Right lobe of liver (tissue), 6 donors: ENCODE measurements around the gene STX4. TPM values are rescaled to one million over a fixed set of nuclear protein-coding genes. Genes with fewer than 3 reads are reported as not detected.

ENCODE experiments used
- ATAC-seq, 4 donors: fragments of 200-7000 bp; cut with Tn5 transposase; one replicate each; pipeline ENCODE4 v1.9.1; 2020; ENCODE audit warnings: mild to moderate bottlenecking in 4 of 4, moderate library complexity in 4 of 4
- DNase-seq, 3 donors: peaks; one replicate each; pipeline ENCODE4 v3.0.0-alpha.2; 2020
- H3K27ac ChIP-seq, 3 donors: fragments of 200-600 bp; one replicate each; pipeline ENCODE4 v1.8.0; 2022
- H3K27me3 ChIP-seq, 2 donors: fragments of 200-600 bp; one replicate each; pipeline ENCODE4 v1.8.0; 2022
- H3K36me3 ChIP-seq, 4 donors: fragments of 200-600 bp; sonication (generic) in 1 of 4; one replicate each; pipeline versions ENCODE4 v1.5.1 to v1.8.0; 2017 to 2022; ENCODE audit warnings: control low read depth in 1 of 4
- H3K4me1 ChIP-seq, 4 donors: fragments of 200-600 bp; sonication (generic) in 1 of 4; one replicate each; pipeline versions ENCODE4 v1.5.1 to v1.8.0; 2017 to 2022; ENCODE audit warnings: control low read depth in 1 of 4
- H3K4me3 ChIP-seq, 3 donors: fragments of 200-600 bp; one replicate each; pipeline ENCODE4 v1.8.0; 2022
- H3K9me3 ChIP-seq, 4 donors: fragments of 200-600 bp; sonication (generic) in 1 of 4; one replicate each; pipeline versions ENCODE4 v1.5.1 to v1.8.0; 2017 to 2022; ENCODE audit warnings: control low read depth in 1 of 4
- CTCF ChIP-seq, 4 donors: fragments of 200-600 bp in 3 of 4; fragments of 450-650 bp in 1 of 4; IDR thresholded peaks; one replicate each; pipeline versions ENCODE4 v1.5.1 to v1.8.0; 2016 to 2022; ENCODE audit warnings: antibody characterized with exemption in 4 of 4, mild to moderate bottlenecking in 2 of 4
- POLR2A ChIP-seq: fragments of 450-650 bp; IDR thresholded peaks from one replicate; pipeline ENCODE4 v1.6.1; 2017; ENCODE audit warnings: antibody characterized with exemption, mild to moderate bottlenecking
- WGBS: methylation state at CpG from one replicate; pipeline ENCODE4 v1.1.6; 2018; ENCODE audit warnings: low coverage, low lambda C conversion rate; ENCODE audit not compliant: insufficient coverage; ENCODE audit errors: missing lambda C conversion rate; 5-methylcytosine and 5-hydroxymethylcytosine counted together
- intact Hi-C, 2 donors: fragments of 100-400 bp; cut with DNase I; formaldehyde crosslinking; loops; one replicate each; pipeline versions ENCODE4 v1.11.2 to v1.14.1; 2022
- total RNA-seq, 6 experiments: library from RNA; depleted of rRNA in 2 of 6; stranded (reverse); fragments of >200 nt in 2 of 6; fragmentation: NEBNext Ultra II Directional in 3 of 6; extraction: Animal tissue kit (Norgen Biotek cat#: 25700) in 3 of 6; gene quantifications; one replicate each; pipeline versions ENCODE4 v1.1.0 to v1.2.4, GENCODE V29; 2016 to 2023
- donor health status: DM: no; HTN: yes; CAD: no.
- donor health status: DM: no; HTN: no; CAD: no.
- donor health status: DM: no; HTN: no; CAD: no.
- donor health status: DM: no; HTN: yes; CAD: no.
- donor health status: DM: no; HTN: yes; CAD: no.

Gene STX4
- total RNA-seq, 6 experiments from 2014 or later: 18.8 to 52.8 (median 23.6) TPM

- TF ChIP-seq CTCF (IDR thresholded peaks at IDR 0.05) (no peak), POLR2A (no peak)
- peak overlapping the region; percentile 95 to 99 (median 97) for H3K27ac ChIP-seq
- H3K4me3 ChIP-seq: peak overlapping the region; percentile 58 to 69 (median 69)
- H3K27me3 ChIP-seq: no peaks in the 10 kb centered on the region
- no peak for DNase-seq
- H3K36me3 ChIP-seq: no peaks in the 10 kb centered on the region
- intact Hi-C loops: loop anchor here in 1 of 2 donors (10.0 kb wide), 1 partner anchor 439 kb away; no protein-coding TSS in a partner anchor
- H3K4me1 ChIP-seq: peaks cover 0 to 50% (median 19%) of the 10 kb centered on the region in 4 donors
- WGBS: 60% methylated on average over 11 of the region's 11 CpGs
- no peaks in the 10 kb centered on the region for H3K9me3 ChIP-seq
- ATAC-seq: no peak
These were observed 37.4 kb upstream of the STX4 start for GRCh38 chr16:30995927-30996323.

GRCh38 chr16:30996324-30996984 lies 36.9 kb upstream of the STX4 start:
- DNase-seq: peak; percentile 78 to 87 (median 86)
- Histone ChIP-seq H3K27me3 (no peaks in the 10 kb centered on the region), H3K27ac (peak overlapping the region; percentile 95 to 99 (median 97)), H3K4me3 (peak overlapping the region; percentile 58 to 69 (median 69)), H3K36me3 (no peaks in the 10 kb centered on the region), H3K4me1 (peaks cover 0 to 51% (median 20%) of the 10 kb centered on the region in 4 donors), H3K9me3 (no peaks in the 10 kb centered on the region)
- 31% methylated on average over 11 of the region's 23 CpGs for WGBS
- intact Hi-C loops: loop anchor here in 1 of 2 donors (10.0 kb wide), 1 partner anchor 438 kb away; no protein-coding TSS in a partner anchor
- peak; percentile 55 to 75 (median 70) for ATAC-seq
- peak; percentile 56 for TF ChIP-seq POLR2A
- no peak for TF ChIP-seq CTCF (IDR thresholded peaks at IDR 0.05)

GRCh38 chr16:30996985-30997724 lies 36.2 kb upstream of the STX4 start:
- under 1% methylated on average over 23 of the region's 60 CpGs for WGBS
- Histone ChIP-seq H3K27me3 (no peaks in the 10 kb centered on the region), H3K4me1 (peaks cover 0 to 58% (median 20%) of the 10 kb centered on the region in 4 donors), H3K27ac (peak overlapping the region; percentile 95 to 99 (median 97)), H3K9me3 (no peaks in the 10 kb centered on the region), H3K36me3 (no peaks in the 10 kb centered on the region), H3K4me3 (peak overlapping the region; percentile 58 to 69 (median 69))
- intact Hi-C loops: loop anchor here in 1 of 2 donors (10.0 kb wide), 1 partner anchor 438 kb away; no protein-coding TSS in a partner anchor
- peak; percentile 94 to 95 (median 95) for DNase-seq
- TF ChIP-seq POLR2A: peak; percentile 90
- TF ChIP-seq CTCF (IDR thresholded peaks at IDR 0.05): no peak
- ATAC-seq: peak; percentile 82 to 94 (median 86)

- peak overlapping the region; percentile 58 to 69 (median 69) for H3K4me3 ChIP-seq
- 48% methylated on average over 13 of the region's 21 CpGs for WGBS
- ATAC-seq: no peak
These were observed 35.3 kb upstream of the STX4 start for GRCh38 chr16:30997725-30998711.

More at GRCh38 chr16:30997725-30998711, 35.3 kb upstream of the STX4 start:
- no peak for DNase-seq
- H3K4me1 ChIP-seq: peaks cover 0 to 59% (median 20%) of the 10 kb centered on the region in 4 donors
- H3K27ac ChIP-seq: peak overlapping the region; percentile 52 to 99 (median 95)
- intact Hi-C loops: loop anchor here in 1 of 2 donors (10.0 kb wide), 1 partner anchor 437 kb away; no protein-coding TSS in a partner anchor
- H3K36me3 ChIP-seq: no peaks in the 10 kb centered on the region
- no peak for TF ChIP-seq POLR2A
- no peak for TF ChIP-seq CTCF (IDR thresholded peaks at IDR 0.05)
- no peaks in the 10 kb centered on the region for H3K9me3 ChIP-seq
- H3K27me3 ChIP-seq: no peaks in the 10 kb centered on the region
